ENCODE results near the gene B4GAT1. TPM values are rescaled to one million over a fixed set of nuclear protein-coding genes. Genes with fewer than 3 reads are reported as not detected.

Gene B4GAT1
- total and polyA plus RNA-seq, 2 of the 13 experiments (the other 11 are each of a cell fraction or from before 2014, with no cell fraction given), result 40.4 to 109 TPM

DNA sequence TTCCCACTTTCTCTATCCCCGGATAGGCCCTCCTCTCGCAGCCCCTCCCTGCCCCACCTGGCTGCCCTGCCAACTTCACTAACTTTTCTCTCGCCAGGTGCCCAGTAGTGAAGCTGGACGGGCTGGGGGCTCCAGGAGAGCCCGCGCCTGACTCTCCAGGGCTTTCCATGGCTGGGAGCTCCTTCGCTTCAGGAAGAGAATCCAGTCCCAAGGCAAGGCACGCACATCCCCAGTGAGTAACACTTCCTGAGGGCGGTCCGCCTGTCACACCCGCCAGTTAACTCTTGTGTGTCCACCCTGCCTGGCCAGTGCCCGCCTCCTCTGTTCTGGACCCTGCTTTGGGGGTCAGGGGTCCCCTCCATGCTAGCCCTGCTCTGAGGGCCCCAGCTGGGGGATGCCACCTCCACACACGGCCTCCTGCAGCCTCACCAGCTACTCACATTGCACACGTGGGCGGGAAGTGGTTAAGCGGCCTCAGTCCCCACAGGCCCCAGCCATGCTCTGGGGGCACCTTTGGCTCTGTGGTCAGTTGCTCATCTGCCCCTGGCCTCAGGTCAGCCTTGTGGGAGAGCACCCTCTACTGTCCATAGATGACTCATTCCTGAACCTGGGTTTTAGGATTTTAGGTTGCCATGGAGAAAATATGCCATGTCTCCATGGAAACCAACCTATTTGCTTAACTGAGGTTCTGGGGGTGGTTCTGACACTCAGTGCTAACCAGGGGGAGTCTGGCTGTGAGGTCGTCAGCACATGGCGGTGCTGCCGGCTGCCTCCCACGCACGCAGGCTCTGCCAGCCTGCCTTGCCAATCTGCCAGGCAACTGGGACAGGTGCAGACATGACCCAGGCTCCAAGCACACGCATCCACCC lies 11.0 kb downstream of the B4GAT1 start, which contains the start of gene RIN1 (continued):
- TF ChIP-seq, protein P1, sequence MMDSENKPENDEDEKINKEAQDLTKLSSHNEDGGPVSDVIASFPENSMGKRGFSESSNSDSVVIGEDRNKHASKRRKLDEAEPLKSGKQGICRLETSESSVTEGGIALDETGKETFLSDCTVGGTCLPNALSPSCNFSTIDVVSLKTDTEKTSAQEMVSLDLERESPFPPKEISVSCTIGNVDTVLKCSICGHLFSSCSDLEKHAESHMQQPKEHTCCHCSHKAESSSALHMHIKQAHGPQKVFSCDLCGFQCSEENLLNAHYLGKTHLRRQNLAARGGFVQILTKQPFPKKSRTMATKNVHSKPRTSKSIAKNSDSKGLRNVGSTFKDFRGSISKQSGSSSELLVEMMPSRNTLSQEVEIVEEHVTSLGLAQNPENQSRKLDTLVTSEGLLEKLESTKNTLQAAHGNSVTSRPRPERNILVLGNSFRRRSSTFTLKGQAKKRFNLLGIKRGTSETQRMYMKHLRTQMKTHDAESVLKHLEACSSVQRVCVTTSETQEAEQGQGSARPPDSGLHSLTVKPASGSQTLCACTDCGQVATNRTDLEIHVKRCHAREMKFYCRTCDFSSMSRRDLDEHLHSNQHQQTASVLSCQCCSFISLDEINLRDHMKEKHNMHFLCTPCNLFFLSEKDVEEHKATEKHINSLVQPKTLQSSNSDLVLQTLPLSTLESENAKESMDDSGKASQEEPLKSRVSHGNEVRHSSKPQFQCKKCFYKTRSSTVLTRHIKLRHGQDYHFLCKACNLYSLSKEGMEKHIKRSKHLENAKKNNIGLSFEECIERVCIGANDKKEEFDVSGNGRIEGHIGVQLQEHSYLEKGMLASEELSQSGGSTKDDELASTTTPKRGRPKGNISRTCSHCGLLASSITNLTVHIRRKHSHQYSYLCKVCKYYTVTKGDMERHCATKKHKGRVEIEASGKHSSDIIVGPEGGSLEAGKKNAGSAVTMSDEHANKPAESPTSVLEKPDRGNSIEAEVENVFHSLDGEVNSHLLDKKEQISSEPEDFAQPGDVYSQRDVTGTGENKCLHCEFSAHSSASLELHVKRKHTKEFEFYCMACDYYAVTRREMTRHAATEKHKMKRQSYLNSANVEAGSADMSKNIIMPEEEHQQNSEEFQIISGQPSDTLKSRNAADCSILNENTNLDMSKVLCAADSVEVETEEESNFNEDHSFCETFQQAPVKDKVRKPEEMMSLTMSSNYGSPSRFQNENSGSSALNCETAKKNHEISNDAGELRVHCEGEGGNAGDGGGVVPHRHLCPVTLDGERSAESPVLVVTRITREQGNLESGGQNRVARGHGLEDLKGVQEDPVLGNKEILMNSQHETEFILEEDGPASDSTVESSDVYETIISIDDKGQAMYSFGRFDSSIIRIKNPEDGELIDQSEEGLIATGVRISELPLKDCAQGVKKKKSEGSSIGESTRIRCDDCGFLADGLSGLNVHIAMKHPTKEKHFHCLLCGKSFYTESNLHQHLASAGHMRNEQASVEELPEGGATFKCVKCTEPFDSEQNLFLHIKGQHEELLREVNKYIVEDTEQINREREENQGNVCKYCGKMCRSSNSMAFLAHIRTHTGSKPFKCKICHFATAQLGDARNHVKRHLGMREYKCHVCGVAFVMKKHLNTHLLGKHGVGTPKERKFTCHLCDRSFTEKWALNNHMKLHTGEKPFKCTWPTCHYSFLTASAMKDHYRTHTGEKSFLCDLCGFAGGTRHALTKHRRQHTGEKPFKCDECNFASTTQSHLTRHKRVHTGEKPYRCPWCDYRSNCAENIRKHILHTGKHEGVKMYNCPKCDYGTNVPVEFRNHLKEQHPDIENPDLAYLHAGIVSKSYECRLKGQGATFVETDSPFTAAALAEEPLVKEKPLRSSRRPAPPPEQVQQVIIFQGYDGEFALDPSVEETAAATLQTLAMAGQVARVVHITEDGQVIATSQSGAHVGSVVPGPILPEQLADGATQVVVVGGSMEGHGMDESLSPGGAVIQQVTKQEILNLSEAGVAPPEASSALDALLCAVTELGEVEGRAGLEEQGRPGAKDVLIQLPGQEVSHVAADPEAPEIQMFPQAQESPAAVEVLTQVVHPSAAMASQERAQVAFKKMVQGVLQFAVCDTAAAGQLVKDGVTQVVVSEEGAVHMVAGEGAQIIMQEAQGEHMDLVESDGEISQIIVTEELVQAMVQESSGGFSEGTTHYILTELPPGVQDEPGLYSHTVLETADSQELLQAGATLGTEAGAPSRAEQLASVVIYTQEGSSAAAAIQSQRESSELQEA (CRISPR knock-in tag; IDR thresholded peaks at IDR 0.05; ENCODE audit: not compliant biosample characterization), result no peak
- TF ChIP-seq KLF13 (CRISPR knock-in tag; IDR thresholded peaks at IDR 0.05) (no peak), ZNF484 (CRISPR knock-in tag; IDR thresholded peaks at IDR 0.05; ENCODE audit: borderline replicate concordance, low read depth) (no peak), PCBP1 (IDR thresholded peaks at IDR 0.05; ENCODE audit: borderline replicate concordance, low read depth, low read length) (peak; percentile 77; the same call in 1 of the 2 replicates), ZEB1 (IDR thresholded peaks at IDR 0.05; ENCODE audit: insufficient replicate concordance, low read depth) (peak; percentile 79), ZNF3 (CRISPR knock-in tag; IDR thresholded peaks at IDR 0.05) (0 out of 2 replicates have a peak, but pooled peaks have one; percentile 44), ETV5 (CRISPR knock-in tag; IDR thresholded peaks at IDR 0.05; ENCODE audit: borderline replicate concordance) (peak; percentile 87; the same call in 1 of the 2 replicates), ZFP62 (CRISPR knock-in tag; IDR thresholded peaks at IDR 0.05) (no peak), RAD51 (IDR thresholded peaks at IDR 0.05; ENCODE audit: borderline replicate concordance) (no peak)
- TF ChIP-seq, protein P2, sequence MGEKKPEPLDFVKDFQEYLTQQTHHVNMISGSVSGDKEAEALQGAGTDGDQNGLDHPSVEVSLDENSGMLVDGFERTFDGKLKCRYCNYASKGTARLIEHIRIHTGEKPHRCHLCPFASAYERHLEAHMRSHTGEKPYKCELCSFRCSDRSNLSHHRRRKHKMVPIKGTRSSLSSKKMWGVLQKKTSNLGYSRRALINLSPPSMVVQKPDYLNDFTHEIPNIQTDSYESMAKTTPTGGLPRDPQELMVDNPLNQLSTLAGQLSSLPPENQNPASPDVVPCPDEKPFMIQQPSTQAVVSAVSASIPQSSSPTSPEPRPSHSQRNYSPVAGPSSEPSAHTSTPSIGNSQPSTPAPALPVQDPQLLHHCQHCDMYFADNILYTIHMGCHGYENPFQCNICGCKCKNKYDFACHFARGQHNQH (CRISPR knock-in tag; IDR thresholded peaks at IDR 0.05), result peak; percentile 92
- TF ChIP-seq, protein P3, sequence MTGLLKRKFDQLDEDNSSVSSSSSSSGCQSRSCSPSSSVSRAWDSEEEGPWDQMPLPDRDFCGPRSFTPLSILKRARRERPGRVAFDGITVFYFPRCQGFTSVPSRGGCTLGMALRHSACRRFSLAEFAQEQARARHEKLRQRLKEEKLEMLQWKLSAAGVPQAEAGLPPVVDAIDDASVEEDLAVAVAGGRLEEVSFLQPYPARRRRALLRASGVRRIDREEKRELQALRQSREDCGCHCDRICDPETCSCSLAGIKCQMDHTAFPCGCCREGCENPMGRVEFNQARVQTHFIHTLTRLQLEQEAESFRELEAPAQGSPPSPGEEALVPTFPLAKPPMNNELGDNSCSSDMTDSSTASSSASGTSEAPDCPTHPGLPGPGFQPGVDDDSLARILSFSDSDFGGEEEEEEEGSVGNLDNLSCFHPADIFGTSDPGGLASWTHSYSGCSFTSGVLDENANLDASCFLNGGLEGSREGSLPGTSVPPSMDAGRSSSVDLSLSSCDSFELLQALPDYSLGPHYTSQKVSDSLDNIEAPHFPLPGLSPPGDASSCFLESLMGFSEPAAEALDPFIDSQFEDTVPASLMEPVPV (CRISPR knock-in tag; IDR thresholded peaks at IDR 0.05), result peak; percentile 70
- TF ChIP-seq, protein P4, sequence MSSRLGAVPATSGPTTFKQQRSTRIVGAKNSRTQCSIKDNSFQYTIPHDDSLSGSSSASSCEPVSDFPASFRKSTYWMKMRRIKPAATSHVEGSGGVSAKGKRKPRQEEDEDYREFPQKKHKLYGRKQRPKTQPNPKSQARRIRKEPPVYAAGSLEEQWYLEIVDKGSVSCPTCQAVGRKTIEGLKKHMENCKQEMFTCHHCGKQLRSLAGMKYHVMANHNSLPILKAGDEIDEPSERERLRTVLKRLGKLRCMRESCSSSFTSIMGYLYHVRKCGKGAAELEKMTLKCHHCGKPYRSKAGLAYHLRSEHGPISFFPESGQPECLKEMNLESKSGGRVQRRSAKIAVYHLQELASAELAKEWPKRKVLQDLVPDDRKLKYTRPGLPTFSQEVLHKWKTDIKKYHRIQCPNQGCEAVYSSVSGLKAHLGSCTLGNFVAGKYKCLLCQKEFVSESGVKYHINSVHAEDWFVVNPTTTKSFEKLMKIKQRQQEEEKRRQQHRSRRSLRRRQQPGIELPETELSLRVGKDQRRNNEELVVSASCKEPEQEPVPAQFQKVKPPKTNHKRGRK (CRISPR knock-in tag; IDR thresholded peaks at IDR 0.05), result no peak
